Measurements from ENCODE around the gene MPPE1. TPM values are rescaled to one million over a fixed set of nuclear protein-coding genes. Genes with fewer than 3 reads are reported as not detected.

The MPPE1 gene
- total and polyA plus RNA-seq, 5 experiments from 2014 or later = 37.1 to 85.6 (median 40.9) TPM

- H3K27me3 Mint-ChIP-seq = no peaks in the 10 kb centered on the region
- no peak for DNase-seq
- peaks cover 4 to 90% (median 17%) of the 10 kb centered on the region in 3 donors for H3K36me3 Mint-ChIP-seq
- H3K4me3 Mint-ChIP-seq = no peak overlapping the region
- H3K9me3 Mint-ChIP-seq = no peaks in the 10 kb centered on the region
- POLR2A ChIA-PET = interaction anchor here (1.2 kb wide), 1 partner anchor 20 kb away, joined by 3 read pairs; no protein-coding TSS in a partner anchor
- H3K4me1 Mint-ChIP-seq = peaks cover 0 to 13% (median 1%) of the 10 kb centered on the region in 4 donors
- ATAC-seq = no peak
- H3K27ac Mint-ChIP-seq = peak overlapping the region in 1 of 10 donors; percentile 5
Observed at GRCh38 chr18:11888726-11889125, 19.4 kb downstream of the MPPE1 start.

GRCh38 chr18:11887328-11888128, 20.6 kb downstream of the MPPE1 start:
- H3K27me3 Mint-ChIP-seq = no peaks in the 10 kb centered on the region
- peaks cover 4 to 84% (median 14%) of the 10 kb centered on the region in 3 donors for H3K36me3 Mint-ChIP-seq
- POLR2A ChIA-PET = no interaction called here

GRCh38 chr18:11886577-11887110, 21.5 kb downstream of the MPPE1 start:
- no peak for ATAC-seq
- Mint-ChIP-seq H3K9me3 (no peaks in the 10 kb centered on the region), H3K4me1 (peaks cover 0 to 22% (median 0%) of the 10 kb centered on the region in 4 donors), H3K4me3 (no peak overlapping the region), H3K36me3 (peaks cover 4 to 83% (median 16%) of the 10 kb centered on the region in 3 donors), H3K27ac (no peak overlapping the region), H3K27me3 (no peaks in the 10 kb centered on the region)
- no peak for DNase-seq
- POLR2A ChIA-PET = no interaction called here

More at GRCh38 chr18:11887328-11888128, 20.6 kb downstream of the MPPE1 start:
- DNase-seq = no peak
- ATAC-seq = no peak
- H3K27ac Mint-ChIP-seq = peak overlapping the region in 1 of 10 donors; percentile 28
- H3K4me3 Mint-ChIP-seq = no peak overlapping the region
- no peaks in the 10 kb centered on the region for H3K9me3 Mint-ChIP-seq
- peaks cover 0 to 18% (median 0%) of the 10 kb centered on the region in 4 donors for H3K4me1 Mint-ChIP-seq

GRCh38 chr18:11885278-11885947, 22.7 kb downstream of the MPPE1 start:
- peaks cover 0 to 28% (median under 1%) of the 10 kb centered on the region in 4 donors for H3K4me1 Mint-ChIP-seq
- no peak for DNase-seq

GRCh38 chr18:11884396-11885030, 23.6 kb downstream of the MPPE1 start:
- Mint-ChIP-seq H3K4me1 (peaks cover 0 to 28% (median 2%) of the 10 kb centered on the region in 4 donors), H3K27me3 (no peaks in the 10 kb centered on the region), H3K9me3 (no peaks in the 10 kb centered on the region), H3K36me3 (peaks cover 0 to 68% (median 16%) of the 10 kb centered on the region in 3 donors), H3K27ac (peak overlapping the region in 2 of 10 donors; percentile 37 to 76), H3K4me3 (no peak overlapping the region)
- ATAC-seq = no peak
- POLR2A ChIA-PET = no interaction called here
- no peak for DNase-seq

More at GRCh38 chr18:11885278-11885947, 22.7 kb downstream of the MPPE1 start:
- POLR2A ChIA-PET = no interaction called here
- Mint-ChIP-seq H3K36me3 (peaks cover under 1 to 76% (median 19%) of the 10 kb centered on the region in 3 donors), H3K4me3 (no peak overlapping the region), H3K27ac (peak overlapping the region in 1 of 10 donors; percentile 24), H3K9me3 (no peaks in the 10 kb centered on the region), H3K27me3 (no peaks in the 10 kb centered on the region)
- no peak for ATAC-seq

- DNase-seq = no peak
- Mint-ChIP-seq H3K27ac (peak overlapping the region in 5 of 10 donors; percentile 29 to 61 (median 52)), H3K27me3 (no peaks in the 10 kb centered on the region), H3K4me3 (no peak overlapping the region), H3K4me1 (peaks cover 0 to 28% (median 3%) of the 10 kb centered on the region in 4 donors), H3K36me3 (peaks cover 0 to 55% (median 15%) of the 10 kb centered on the region in 3 donors), H3K9me3 (no peaks in the 10 kb centered on the region)
- POLR2A ChIA-PET = no interaction called here
- ATAC-seq = peak in 1 of 2 donors; percentile 39
Observed at GRCh38 chr18:11883153-11883552, 25.0 kb downstream of the MPPE1 start.

GRCh38 chr18:11882636-11883035, 25.5 kb downstream of the MPPE1 start:
- no peak overlapping the region for H3K4me3 Mint-ChIP-seq
- H3K36me3 Mint-ChIP-seq = peaks cover 0 to 49% (median 15%) of the 10 kb centered on the region in 3 donors
- H3K9me3 Mint-ChIP-seq = no peaks in the 10 kb centered on the region
- H3K4me1 Mint-ChIP-seq = peaks cover 0 to 28% (median 3%) of the 10 kb centered on the region in 4 donors
- peak overlapping the region in 1 of 10 donors; percentile 61 for H3K27ac Mint-ChIP-seq
- POLR2A ChIA-PET = no interaction called here
- no peak for ATAC-seq
- H3K27me3 Mint-ChIP-seq = no peaks in the 10 kb centered on the region
- DNase-seq = no peak

GRCh38 chr18:11880586-11881304, 27.4 kb downstream of the MPPE1 start:
- peak overlapping the region in 1 of 10 donors; percentile 37 for H3K27ac Mint-ChIP-seq
- no peaks in the 10 kb centered on the region for H3K27me3 Mint-ChIP-seq
- H3K4me3 Mint-ChIP-seq = no peak overlapping the region
- no peak for ATAC-seq
- POLR2A ChIA-PET = no interaction called here
- H3K36me3 Mint-ChIP-seq = peaks cover 0 to 33% (median 15%) of the 10 kb centered on the region in 3 donors
- H3K9me3 Mint-ChIP-seq = peaks cover 0 to 2% (median 0%) of the 10 kb centered on the region in 9 donors
- peaks cover 0 to 28% (median 3%) of the 10 kb centered on the region in 4 donors for H3K4me1 Mint-ChIP-seq
- no peak for DNase-seq

GRCh38 chr18:11877497-11878135, 30.5 kb downstream of the MPPE1 start:
- no peak for ATAC-seq
- Mint-ChIP-seq H3K27ac (no peak overlapping the region), H3K9me3 (peaks cover 0 to 9% (median 0%) of the 10 kb centered on the region in 9 donors), H3K36me3 (peaks cover 0 to 13% (median 10%) of the 10 kb centered on the region in 3 donors), H3K27me3 (no peaks in the 10 kb centered on the region), H3K4me3 (no peak overlapping the region), H3K4me1 (peaks cover 0 to 10% (median 3%) of the 10 kb centered on the region in 4 donors)
- DNase-seq = no peak
- POLR2A ChIA-PET = interaction anchor here (0.6 kb wide), 1 partner anchor 27 kb away, joined by 3 read pairs; no protein-coding TSS in a partner anchor

- no peak overlapping the region for H3K4me3 Mint-ChIP-seq
- ATAC-seq = no peak
Observed at GRCh38 chr18:11874676-11875075, 33.4 kb downstream of the MPPE1 start.

GRCh38 chr18:11873670-11874340, 34.3 kb downstream of the MPPE1 start:
- no peak for DNase-seq
- H3K27ac Mint-ChIP-seq = no peak overlapping the region
- peaks cover 0 to 3% (median 0%) of the 10 kb centered on the region in 3 donors for H3K36me3 Mint-ChIP-seq
- H3K4me1 Mint-ChIP-seq = peaks cover 0 to 2% (median 0%) of the 10 kb centered on the region in 4 donors
- ATAC-seq = no peak
- POLR2A ChIA-PET = interaction anchor here (1.0 kb wide), 1 partner anchor 22 kb away, joined by 3 read pairs; no protein-coding TSS in a partner anchor
- H3K9me3 Mint-ChIP-seq = peaks cover 0 to 9% (median 0%) of the 10 kb centered on the region in 9 donors
- peaks cover 0 to 2% (median 0%) of the 10 kb centered on the region in 5 donors for H3K27me3 Mint-ChIP-seq
- H3K4me3 Mint-ChIP-seq = no peak overlapping the region

More at GRCh38 chr18:11874676-11875075, 33.4 kb downstream of the MPPE1 start:
- peaks cover 0 to 4% (median under 1%) of the 10 kb centered on the region in 4 donors for H3K4me1 Mint-ChIP-seq
- no peak for DNase-seq
- peak overlapping the region in 1 of 10 donors; percentile 22 for H3K27ac Mint-ChIP-seq
- POLR2A ChIA-PET = no interaction called here
- peaks cover 0 to 3% (median 0%) of the 10 kb centered on the region in 3 donors for H3K36me3 Mint-ChIP-seq
- peaks cover 0 to 2% (median 0%) of the 10 kb centered on the region in 5 donors for H3K27me3 Mint-ChIP-seq
- H3K9me3 Mint-ChIP-seq = peaks cover 0 to 9% (median 0%) of the 10 kb centered on the region in 9 donors

Data from naive thymus-derived CD8-positive, alpha-beta T cell (primary cell).